ENCODE measurements around the gene MOV10L1.

MOV10L1 gene

DNA sequence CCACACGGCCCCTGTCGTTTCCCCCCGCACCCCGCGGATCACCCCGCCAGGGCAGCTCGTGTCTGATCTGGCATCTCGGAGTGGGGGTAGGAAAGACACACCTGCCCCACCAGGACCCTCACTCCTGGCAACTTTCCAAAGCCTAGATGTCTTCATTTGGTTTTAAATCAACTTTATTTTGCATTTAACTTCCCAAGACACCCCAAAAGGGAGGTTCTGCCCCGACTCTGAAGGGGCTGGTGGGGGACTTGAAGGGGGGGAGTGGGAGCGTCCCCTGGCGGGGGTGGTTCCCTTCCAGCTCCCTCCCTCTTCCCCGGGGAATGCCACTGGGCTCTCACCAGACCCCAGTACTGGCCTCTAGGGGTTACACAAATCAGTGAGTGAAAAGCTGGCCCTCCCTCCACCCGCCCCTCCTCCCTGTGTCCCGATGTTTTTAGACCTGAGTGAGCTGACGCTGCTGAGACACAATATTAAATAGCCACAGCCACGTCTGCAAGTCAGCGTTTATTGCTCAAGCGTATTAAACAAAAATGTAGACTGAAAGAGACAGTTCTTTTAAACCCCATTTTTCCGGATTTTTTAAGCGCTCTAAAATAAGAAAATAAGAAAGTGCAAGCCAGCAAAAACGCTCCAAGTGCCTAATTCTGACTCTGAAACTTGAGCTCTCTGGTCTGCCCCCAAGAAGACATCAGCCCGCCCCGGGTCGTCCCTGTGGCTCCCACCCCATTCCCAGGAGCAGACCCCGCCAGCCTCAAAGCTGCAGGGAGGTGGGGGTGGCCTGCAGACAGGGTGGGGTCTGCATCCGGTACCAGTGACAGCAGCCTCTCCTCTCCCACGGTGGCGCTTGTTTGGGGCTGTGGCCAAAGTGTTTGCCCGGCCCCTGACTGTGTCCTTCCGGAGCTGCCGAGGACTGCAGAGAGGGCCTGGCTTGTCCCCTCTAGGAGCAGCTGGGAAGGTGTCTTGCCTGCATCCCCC lies 30.6 kb upstream of the MOV10L1 start:
- no peak for FAIRE-seq

DNA sequence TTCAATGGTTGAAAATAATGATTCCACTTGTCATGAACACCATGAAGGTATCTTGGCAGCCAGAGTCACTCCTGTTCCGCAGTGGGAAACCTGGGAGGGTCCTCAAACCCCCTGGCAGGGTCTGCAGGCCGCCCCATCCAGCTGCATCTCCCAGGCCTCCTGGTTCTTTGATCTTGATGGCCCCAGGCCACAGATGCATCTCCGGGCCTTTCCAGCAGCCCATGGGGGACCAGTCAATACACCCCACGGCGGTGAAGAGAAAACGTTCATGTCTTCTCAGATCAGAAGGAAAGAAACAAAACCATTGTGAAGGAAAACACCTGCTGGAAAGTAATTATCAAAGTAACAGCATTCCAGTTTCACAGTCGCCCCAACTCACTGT lies 29.9 kb upstream of the MOV10L1 start:
- no peak for FAIRE-seq

DNA sequence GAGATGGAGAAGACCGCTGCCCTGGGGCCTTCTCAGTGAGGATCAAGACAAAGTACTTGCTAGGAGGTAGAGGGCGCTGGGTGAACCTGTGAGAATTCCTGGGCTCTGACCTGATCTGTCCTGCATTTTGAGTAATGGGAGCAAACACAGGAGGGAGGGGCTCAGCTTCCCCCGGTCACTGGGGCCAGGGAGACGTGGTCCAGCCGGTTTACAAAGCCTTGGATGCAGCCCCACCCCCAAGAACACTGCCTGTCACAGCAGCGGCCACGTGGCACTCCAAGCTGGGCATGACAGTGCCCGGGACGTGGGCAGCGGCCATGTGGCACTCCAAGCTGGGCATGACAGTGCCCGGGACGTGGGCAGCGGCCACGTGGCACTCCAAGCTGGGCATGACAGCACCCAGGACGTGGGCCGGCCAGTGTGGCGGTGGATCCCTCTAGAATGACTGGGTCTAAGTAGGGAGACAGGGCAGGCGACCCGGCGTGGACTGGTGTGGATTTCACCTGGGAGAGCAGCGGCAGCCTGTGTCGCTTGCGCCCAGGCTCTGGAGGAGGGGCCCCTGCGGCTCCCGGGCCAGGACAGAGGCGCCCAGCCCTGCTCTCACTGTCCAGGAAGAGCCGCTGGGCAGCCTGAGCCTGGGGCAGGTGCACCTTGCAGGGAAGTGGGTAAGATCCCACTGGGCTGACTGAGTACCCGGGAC lies 29.2 kb upstream of the MOV10L1 start:
- no peak for FAIRE-seq

DNA sequence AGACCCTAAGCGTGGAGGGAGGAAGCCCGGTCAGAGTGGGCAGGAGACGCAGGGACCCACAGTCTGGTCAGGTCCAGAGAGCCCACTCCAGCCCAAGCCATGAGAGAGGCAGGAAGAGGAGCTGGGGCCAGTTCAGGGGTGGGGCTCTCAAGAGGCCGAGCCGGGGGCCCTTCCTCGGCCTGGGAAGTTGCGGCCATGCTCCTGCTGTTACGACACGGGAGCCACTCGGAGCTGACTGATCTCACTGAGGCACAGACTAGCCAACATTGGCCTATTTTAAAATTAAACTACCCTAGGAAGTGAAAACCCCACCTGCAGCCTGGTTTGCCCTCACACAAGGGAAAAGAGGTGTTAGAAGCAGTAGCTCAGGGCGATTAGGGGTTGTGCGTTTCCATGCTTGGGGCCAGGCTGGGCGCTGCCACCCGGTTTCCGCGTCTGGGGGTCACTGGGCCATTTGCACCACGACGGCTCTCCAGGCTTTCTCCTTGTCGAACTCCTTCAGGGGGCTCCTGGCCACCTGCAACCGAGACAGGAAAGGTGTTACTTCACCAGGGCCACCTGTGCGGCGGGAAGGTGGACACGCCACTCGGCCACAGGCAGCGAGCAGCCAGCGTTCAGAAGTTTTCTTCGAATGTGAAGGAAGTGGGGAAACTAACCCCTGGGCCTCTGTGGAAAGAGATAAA lies 28.5 kb upstream of the MOV10L1 start:
- FAIRE-seq, result no peak

- no peak for FAIRE-seq
These were observed 27.9 kb upstream of the MOV10L1 start for GRCh38 chr22:50061824-50062355.

DNA sequence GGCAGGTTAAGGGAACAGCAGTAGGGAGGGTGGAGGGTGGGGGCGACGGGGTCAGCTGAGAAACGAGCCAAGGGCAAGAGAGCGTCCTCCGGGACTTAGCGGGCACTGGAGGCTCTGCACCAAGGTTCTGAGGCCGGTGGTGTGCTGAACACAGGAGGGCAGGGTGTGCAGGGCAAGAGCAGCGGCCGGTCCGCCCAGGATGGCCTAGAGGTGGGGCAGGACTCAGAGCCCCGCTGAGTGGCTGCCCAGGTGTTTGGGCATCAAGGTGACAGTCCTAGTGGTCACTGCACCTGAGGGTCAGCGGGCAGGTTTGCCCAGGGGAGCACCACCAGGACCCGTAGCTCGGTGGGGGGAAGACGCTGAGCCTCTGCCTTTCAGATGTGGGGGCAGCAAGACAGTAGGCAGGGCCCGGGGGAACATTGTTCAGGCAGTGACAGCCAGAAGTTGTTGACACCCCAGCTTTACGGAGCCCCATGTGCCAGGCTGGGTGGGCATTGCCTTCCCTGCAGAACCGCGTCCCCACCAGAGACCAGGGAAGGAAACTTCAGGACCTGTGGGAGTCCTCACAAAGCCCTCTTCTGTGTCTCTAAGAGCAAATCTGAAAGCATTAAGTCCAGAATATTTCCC lies 27.2 kb upstream of the MOV10L1 start:
- FAIRE-seq, result no peak

GRCh38 chr22:50063589-50064393 lies 26.0 kb upstream of the MOV10L1 start:
- no peak for FAIRE-seq

DNA sequence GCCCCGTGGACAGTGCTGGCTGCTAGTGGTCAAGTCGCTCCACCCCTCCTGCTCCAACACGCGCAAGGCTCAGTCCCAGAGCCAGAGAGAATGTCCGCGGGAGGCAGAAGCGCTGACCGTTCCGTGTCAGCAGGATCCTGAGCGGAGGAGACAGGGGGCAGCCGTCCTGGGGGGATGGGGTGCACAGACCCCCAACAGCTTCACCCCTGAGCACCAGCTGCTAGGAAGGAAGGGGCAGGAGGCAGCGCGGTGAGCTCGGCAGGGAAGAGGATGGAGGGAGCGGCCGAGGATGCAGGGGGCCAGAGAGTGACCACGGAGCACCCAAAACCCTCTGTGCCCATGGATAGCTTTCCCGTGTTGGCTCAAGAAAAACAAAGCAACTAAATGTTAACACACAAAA lies 25.4 kb upstream of the MOV10L1 start:
- no peak for FAIRE-seq

DNA sequence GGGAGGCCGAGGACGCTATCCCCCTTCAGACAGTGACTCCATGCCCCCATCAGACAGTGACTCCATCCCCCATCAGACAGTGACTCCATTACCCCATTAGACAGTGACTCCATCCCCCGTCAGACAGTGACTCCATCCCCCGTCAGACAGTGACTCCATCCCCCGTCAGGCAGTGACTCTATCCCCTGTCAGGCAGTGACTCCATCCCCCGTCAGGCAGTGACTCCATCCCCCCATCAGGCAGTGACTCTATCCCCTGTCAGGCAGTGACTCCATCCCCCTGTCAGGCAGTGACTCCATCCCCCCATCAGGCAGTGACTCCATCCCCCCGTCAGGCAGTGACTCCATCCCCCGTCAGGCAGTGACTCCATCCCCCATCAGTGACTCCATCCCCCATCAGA lies 22.6 kb upstream of the MOV10L1 start:
- no peak for FAIRE-seq

DNA sequence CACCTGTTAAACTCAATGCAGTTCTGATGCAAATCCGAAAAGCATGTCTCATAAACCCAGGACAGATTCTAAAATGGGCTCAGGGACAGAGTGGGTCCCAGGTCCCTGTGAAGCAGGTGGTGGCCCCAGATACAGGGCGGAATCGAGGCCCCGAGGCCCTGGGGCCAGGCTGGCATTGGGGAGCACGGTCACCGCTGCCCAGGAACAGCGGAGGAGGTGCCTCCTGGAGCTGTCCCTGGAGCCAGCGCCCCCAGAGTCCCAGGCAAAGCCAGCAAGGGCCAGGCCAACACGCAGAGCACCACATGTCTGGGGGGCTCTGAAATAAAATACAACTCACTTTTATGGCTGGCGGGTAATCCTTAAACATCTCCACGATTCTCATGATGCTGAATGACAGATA lies 21.7 kb upstream of the MOV10L1 start:
- FAIRE-seq, result no peak

GRCh38 chr22:50070366-50070765 lies 19.4 kb upstream of the MOV10L1 start:
- no peak for FAIRE-seq

GRCh38 chr22:50071432-50072166 lies 18.2 kb upstream of the MOV10L1 start:
- no peak for FAIRE-seq

- FAIRE-seq, result no peak
These were observed 17.6 kb upstream of the MOV10L1 start for GRCh38 chr22:50072167-50072555.

DNA sequence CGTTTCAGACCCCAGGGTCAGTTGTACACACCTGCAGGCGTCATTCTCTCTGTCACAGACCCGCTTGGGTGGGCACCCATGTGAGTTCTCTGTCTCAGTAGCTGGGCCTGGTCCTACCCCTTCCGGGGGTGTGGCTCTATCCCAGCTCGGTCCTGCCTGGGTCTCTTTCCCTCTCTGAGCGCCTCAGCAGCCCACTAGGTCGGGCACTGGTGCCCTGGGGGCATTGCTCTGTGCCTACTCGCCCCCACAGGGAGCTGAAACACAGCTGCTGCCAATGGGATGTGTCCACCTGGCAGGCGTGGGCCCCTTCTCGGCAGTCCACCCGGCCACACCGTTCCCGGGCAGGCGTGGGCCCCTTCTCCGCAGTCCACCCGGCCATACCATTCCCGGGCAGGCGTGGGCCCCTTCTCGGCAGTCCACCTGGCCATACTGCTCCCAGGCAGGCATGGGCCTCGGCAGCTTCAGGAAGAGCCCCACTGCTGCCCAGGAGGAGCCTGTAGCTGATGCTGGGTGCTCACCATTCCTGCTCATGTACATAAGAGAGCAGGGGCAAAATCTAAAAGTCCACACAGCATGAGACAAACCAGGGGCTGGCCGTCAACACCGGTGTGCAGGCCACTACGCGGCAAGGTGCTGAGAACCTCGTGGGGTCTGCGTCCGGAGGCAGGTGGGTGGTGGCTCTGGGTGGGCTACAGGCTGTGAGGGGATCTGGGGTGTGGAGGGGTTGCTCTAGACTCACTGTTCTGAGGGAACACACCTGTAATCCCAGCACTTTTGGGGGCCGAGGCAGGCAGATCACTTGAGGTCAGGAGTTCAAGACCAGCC lies 16.9 kb upstream of the MOV10L1 start:
- no peak for FAIRE-seq

DNA sequence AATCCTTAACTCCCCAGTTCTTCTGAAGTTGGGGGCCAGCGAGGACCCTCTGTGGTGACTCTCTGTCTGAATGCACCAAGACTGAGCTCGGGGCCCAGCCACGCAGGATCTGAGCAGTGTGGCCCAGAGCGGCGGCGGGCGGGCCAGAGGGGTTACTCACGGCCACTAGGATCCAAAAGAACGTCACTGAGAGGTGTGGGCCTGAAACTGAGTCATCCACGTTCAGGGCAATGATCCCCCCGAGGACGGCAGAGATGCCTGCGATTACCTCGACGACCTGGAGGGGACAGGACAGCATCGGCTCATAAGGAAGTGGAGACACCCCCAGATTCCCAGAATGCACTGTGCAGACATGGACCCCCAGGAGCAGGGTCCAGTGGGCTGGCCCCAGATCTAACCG lies 15.8 kb upstream of the MOV10L1 start:
- FAIRE-seq, result no peak

DNA sequence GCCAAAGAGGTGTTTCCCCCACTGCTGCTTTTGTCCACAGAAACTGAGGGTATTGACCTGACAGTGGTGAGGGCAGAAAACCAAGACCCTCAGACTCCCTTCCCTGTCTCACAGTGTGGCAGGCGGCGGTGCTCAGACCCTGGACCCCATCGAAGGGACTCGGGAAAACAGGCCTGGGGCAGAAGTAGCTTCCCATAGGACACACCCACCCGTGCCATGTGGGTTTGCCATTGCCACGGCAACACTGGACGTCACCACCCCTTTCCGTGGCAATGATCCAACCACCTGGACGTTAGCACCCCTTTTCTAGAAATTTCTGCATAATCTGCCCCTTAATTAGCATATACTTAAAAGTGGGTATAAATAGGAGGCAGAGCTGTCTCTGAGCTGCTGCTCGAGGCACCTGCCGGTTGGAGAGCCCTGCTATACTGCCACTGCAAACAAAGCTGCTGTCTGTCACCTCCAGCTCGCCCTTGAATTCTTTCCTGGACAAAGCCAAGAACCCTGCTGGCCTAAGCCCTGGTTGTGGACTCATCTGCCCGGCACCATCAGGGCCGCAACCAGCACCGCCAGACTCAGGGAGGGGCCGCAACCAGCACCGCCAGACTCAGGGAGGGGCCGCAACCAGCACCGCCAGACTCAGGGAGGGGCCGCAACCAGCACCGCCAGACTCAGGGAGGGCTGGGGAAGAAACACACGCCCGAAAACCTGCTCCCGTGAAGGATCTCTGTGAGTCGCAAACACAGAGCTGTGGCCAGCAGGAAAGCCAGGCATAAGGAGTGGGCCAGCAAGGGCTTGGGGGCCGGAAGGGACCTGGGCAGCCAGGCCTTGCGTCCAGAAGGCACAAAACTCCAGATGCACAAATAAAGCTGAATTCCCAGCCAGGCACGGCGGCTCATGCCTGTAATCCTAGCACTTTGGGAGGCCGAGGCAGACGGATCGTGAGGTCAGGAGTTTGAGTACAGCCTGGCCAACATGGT lies 15.0 kb upstream of the MOV10L1 start:
- no peak for FAIRE-seq

DNA sequence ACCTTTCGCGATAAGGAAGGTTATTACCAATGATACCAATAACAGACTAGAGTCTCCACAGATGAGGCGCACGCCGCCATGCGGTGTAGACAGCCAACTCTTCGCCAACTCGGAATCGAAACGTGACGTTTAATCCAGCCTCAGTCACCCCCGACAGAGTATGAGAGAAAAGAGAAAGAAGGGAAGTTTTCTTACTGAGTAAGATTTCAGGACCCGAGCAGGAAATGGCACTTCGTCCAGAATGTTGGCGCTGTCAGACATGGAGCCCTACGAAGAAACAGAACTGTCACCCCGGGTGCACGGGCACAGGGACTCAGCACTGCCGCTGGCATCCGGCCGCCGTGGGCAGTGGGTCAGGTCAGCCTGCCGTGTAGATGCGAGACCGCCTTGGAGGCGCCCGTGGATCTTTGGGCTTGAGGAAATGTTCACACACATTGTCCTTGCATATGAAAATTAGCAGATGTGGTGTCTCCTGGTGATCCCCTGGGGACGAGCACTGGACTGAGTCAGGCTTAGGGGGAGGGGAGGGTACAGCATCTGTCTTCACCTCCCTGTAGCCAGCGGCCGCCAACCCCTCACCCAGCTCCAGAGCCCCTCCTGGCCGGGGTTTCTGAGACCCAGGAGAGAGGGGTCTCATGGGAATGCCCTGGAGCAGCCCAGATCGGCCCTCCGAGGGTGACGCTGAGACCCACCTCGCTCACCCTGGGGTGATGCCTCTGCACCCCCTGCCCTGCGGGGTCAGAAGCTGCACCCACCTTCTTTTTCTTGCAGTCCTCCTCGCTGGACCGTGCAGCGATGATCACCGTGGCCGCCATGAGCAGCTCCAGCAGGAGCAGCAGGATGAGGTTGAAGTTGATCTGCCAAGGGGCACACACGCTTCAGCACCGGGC lies 12.9 kb upstream of the MOV10L1 start:
- FAIRE-seq, result no peak

DNA sequence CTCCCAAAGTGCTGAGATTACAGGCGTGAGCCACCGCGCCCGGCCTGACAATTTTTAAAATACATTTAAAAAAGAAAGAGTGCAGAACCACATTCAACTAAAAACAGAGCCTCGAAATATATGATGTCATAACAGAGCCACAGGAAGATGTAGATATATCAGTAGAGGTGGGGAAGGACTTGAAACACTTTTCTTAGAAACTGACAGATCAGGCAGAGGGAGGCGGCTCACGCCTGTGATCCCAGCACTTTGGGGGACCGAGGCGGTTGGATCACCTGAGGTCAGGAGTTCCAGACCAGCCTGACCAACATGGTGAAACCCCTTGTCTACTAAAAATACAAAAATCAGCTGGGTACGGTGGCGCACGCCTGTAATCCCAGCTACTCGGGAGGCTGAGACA lies 11.6 kb upstream of the MOV10L1 start:
- no peak for FAIRE-seq
